GM19043 (cell line): Measurements from ENCODE around the gene ENTREP3.

Source experiments
- ATAC-seq: cut with Tn5 transposase; IDR thresholded peaks from one replicate; pipeline ENCODE4 v1.9.1; 2021; ENCODE audit warnings: low read depth; ENCODE audit not compliant: unreplicated experiment

ENTREP3 gene

GRCh38 chr1:155205969-155206593 is 49.2 kb downstream of the ENTREP3 start:
- ATAC-seq, result no peak

- ATAC-seq, result no peak
Measured at GRCh38 chr1:155205035-155205434, 50.2 kb downstream of the ENTREP3 start.

GRCh38 chr1:155202731-155203515 is 52.4 kb downstream of the ENTREP3 start:
- ATAC-seq, result no peak

GRCh38 chr1:155202198-155202597 is 53.1 kb downstream of the ENTREP3 start:
- ATAC-seq, result no peak

GRCh38 chr1:155200920-155201319 is 54.4 kb downstream of the ENTREP3 start:
- no peak for ATAC-seq

- ATAC-seq, result no peak
Measured at GRCh38 chr1:155199792-155200191, 55.5 kb downstream of the ENTREP3 start.

GRCh38 chr1:155198547-155198906 is 56.8 kb downstream of the ENTREP3 start:
- no peak for ATAC-seq

- no peak for ATAC-seq
Measured at GRCh38 chr1:155197901-155198546, 57.3 kb downstream of the ENTREP3 start.
